GM21723 (cell line): ENCODE data around the gene NFAM1.

ENCODE experiments used
- ATAC-seq: cut with Tn5 transposase; IDR thresholded peaks from one replicate; pipeline ENCODE4 v1.9.1; 2021; ENCODE audit warnings: mild to moderate bottlenecking, moderate library complexity; ENCODE audit not compliant: unreplicated experiment

Gene NFAM1

GRCh38 chr22:42432020-42432596, at the start of gene NFAM1:
Gene NFAM1 (minus strand): TSS chr22:42432403. CDS start chr22:42432357, 46 bp downstream.
- ATAC-seq, result no peak

GRCh38 chr22:42475122-42475521, 42.9 kb upstream of the NFAM1 start:
- ATAC-seq, result no peak

DNA sequence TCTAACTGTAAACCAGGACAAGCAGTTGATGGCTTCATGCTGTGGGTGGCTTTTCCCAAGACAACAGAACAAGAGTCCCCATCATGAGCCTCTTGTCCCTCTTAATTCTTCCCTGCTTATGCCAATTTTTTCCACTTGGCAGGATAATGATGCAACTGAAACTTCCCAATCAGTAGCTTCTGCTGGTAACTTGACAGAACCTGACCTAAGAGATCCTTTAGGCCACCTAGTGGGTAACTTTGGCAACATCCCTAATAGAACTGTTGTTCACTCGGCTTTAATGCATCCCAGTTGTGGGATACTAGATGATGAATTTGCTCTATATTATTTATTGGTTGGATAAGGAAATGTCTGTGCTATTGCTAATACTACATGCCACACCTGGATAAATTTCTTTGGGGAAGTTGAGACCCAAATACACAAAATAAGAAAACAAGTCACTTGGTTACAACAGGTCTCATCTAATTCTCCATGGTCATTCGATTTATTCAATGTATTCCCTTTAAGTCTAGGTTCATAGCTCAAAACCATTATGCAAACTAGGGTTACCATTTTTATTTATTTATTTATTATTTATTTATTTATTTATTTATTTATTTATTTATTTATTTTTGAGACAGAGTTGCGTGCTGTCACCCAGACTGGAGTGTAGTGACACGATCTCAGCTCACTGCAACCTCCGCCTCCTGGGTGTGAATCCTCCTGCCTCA, 41.4 kb upstream of the NFAM1 start:
- no peak for ATAC-seq

- no peak for ATAC-seq
Observed at GRCh38 chr22:42472671-42473070, 40.5 kb upstream of the NFAM1 start.

DNA sequence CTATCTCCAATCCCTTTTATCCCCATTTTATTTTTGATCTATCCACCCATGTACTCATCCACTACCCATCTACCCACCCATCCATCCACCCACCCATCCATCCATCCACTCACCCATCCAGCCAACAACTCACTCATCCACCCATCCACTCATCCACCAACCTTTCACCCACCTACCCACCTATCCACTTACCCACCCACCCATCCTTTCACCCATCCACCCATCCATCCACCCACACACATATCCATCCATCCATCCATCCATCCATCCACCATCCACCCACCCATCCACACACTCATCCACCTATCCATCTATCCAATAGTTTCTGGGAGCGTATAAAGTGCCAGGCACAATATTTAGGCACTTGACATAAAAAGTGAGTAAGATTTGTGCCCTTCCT, 39.2 kb upstream of the NFAM1 start:
- ATAC-seq, result no peak

GRCh38 chr22:42470366-42471082, 38.3 kb upstream of the NFAM1 start:
- ATAC-seq, result no peak

GRCh38 chr22:42468841-42469240, 36.6 kb upstream of the NFAM1 start:
- no peak for ATAC-seq

- ATAC-seq, result no peak
Observed at GRCh38 chr22:42462016-42462415, 29.8 kb upstream of the NFAM1 start.

DNA sequence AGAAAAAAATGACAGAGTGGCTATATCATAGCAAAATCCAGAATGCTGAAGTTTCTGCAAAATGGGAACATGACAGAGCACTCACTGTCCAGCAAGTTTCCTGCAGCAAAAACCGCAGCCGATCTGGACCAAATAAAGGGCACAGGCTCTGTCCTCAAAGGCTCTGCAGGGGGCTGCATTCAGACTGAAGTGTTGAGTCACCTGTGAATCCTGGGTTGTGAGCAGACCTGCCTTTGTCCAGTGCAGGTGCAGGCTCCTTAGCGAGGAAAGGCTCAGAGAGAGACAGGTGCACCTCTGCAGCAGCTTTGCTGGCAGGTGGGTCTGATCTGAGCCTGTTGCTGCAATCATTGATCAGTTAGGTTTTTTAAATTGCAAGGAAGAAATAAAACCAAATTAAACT, 29.3 kb upstream of the NFAM1 start:
- ATAC-seq, result no peak

GRCh38 chr22:42459287-42460063, 27.3 kb upstream of the NFAM1 start:
- no peak for ATAC-seq

- no peak for ATAC-seq
Observed at GRCh38 chr22:42452916-42453315, 20.7 kb upstream of the NFAM1 start.

DNA sequence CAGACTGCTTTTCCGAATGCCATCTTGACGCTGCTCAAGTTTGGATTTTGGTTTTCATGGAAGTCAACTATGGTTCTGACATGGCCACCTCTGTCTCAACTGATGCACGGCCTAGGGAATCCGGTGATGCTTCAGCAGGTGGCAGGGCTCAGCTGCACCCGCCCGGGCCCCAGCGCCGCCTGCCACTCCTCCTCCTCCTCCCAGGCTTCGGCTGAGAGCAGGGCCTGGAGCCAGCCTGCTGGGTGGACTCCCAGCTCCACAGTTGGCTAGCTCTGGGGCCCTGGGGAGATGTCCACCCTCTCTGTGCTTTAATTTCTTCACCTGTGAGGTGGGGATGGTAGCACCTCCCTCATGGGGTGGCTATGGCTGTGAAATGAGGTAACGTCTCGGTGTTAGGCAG, 20.3 kb upstream of the NFAM1 start:
- no peak for ATAC-seq

GRCh38 chr22:42451499-42452145, 19.4 kb upstream of the NFAM1 start:
- ATAC-seq, result no peak

DNA sequence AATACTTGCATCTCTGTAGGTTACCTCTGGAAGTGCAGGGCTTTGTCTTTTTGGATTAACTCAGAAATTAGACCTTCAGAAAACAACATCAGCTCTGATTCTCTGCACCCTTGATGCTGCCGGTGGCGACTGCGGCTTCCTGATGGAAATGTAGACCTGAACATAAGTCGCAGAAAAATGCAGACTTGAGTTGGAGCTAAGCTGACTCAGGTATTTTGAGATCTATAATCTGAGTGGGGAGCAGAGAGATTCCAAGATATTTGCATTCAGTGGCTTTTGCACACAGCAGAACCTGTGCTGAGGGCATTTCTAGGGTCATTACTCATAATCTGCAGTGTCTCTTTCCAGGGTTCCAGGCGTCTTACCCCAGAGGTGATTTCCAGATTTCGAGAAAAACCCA, 18.7 kb upstream of the NFAM1 start:
- ATAC-seq, result no peak

- ATAC-seq, result no peak
Observed at GRCh38 chr22:42446151-42446550, 13.9 kb upstream of the NFAM1 start.

GRCh38 chr22:42444077-42444904, 12.1 kb upstream of the NFAM1 start:
- ATAC-seq, result no peak

DNA sequence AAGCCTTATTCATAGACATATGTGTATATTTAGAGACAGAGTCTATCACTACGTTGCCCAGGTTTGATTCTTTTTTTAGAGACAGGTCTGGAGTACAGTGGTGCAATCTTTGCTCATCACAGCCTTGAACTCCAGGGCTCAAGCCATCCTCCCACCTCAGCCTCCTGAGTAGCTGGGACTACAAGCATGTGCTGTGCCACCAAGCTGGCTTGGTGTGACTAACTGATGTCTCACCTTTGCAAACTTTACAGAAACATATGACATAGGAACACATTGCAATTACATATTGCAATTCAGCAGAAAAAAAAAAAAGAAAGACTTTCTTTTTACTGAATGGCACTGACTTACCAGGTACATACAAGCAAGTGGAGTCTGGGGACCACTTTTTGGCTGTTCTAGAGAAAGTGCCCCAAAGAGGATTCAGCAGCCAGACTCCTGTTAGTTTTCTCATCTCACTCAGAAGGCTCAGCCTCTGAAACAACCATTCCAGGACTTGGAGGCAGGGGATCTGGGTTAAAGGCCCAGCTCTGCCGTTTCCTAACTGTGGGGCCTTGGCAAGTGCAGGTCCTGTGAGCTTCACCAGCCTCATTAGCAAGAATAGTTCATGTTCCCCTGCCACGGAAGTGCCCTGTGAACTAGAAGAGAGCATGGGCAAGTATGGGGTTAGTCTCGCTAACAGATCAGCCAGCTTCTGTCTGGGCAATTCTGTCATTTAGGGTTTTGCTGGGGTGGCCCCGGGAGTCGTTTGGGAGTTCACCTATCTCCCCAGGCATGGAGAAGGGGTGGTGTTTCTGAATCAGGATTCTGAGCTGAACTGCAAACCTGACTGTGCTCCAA, 11.3 kb upstream of the NFAM1 start:
- no peak for ATAC-seq

DNA sequence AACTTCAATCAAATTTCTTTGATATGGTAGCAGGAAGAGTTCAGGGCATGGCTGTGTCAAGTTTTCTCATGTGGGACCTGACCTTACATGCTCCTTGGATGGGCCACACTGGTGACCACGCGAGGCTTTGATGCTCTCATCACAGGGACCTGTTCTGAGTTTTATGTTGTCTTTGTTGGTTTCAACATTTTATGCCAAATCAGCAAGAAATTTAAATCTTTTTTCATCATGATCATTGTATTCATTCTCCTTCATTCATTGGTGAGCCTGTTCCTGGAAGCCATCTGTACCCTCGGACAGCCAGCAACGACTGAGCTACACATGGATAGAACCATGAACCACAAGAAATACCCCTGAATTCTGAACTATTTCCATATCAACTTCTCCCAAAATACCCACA, 10.5 kb upstream of the NFAM1 start:
- ATAC-seq, result no peak

DNA sequence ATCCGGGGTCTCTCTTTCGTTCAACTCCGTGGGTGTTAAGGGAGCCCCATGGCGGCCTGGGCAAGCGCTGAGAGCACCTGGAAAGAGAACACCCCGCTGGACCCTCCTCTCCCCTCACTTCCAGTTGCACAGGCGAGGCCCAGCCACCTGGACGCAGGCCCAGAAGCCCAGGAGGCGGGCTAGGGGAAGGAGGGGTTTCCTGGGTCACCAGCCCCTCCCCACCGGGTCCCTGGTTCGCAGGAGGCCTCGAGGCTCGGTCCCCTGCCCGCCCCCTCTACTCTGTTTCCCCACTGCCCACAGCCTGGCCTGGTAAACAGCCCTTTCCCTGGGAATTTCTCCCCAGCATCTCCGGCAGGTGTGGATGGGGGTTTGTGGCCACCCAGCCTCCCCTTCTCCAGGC, 8.5 kb upstream of the NFAM1 start:
- no peak for ATAC-seq
